GM12891 (cell line): Measurements from ENCODE around the gene BICD2.

Experiments used
- POLR2A ChIP-seq: IDR thresholded peaks from 2 replicates; pipeline ENCODE4 v1.6.1; 2011; ENCODE audit warnings: low read depth, low read length, control low read depth
- POLR2AphosphoS5 ChIP-seq: IDR thresholded peaks from 2 replicates; pipeline ENCODE4 v1.6.1; 2011; ENCODE audit warnings: low read depth, low read length, control low read depth
- SPI1 ChIP-seq: IDR thresholded peaks from 2 replicates; pipeline ENCODE4 v1.6.1; 2011; ENCODE audit warnings: low read depth, low read length, control low read depth
- TAF1 ChIP-seq: IDR thresholded peaks from 2 replicates; pipeline ENCODE4 v1.6.1; 2011; ENCODE audit warnings: low read depth, low read length, control low read depth

DNA sequence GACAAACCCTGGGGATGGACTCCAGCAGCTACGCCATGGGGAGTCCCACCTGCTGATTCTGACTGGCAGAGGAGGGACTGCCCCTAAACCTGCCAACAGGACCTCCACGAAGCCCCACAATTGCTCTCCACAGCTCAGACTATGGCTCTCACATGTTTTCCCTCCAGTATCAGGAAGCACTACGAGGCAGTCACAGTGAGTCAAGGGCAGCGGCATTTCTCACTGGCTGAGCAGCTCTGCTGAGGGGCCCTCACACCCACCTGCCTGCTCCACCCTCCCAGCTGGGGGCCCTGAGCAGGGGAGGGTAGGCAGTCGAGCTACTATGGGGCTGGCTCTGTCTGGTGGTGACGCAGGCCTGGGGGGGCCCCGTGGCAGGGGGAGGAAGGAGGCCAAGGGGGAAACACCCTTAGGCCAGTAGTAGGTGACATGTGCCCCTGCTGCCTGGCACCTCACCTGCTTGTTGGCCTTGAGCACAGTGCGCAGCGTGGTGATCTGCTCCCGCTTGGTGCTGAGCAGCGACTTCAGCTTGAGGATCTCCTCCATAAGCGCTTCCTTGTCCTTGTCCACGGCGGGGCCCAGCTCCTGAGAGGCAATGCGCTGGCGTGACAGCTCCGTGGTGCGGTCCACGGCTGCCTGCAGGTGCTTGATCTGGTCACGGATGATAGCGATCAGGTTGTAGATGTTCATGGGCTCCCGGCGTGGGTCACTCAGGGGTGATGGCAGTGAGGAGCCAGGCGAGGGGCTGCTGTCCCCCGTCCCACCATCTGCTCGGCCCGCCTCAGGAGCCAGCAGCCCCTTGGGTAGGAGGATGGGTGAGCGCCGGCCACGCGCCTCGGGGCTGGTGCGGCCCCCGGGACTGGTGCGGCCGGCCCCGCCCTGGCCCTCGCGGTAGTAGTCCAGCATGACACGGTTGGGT, 46.3 kb downstream of the BICD2 start:
- TF ChIP-seq POLR2AphosphoS5 (no peak), TAF1 (no peak), POLR2A (no peak), SPI1 (no peak)
